ENCODE measurements around the gene PHACTR4. TPM values are rescaled to one million over a fixed set of nuclear protein-coding genes. Genes with fewer than 3 reads are reported as not detected.

Gene PHACTR4
- total and polyA plus RNA-seq, 2 of the 4 experiments (the other 2 are of a cell fraction): 7.5 to 15.0 TPM

DNA sequence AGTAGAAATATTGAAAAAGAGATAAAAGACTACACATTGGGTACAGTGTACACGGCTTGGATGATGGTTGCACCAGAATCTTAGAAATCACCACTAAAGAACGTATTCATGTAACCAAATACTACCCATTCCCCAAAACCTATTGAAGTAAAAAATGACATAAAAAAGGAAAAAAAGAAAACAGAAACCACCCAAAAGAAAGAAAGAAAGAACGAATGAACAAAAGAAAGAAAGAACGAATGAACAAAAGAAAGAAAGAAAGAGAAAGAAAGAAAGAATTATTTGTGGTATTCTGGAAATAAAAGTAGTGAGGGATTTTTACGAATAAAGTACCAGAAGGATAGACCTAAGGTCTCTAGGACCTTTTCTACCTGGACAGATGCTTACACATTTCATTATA lies 42.1 kb downstream of the PHACTR4 start:
- DNase-seq (no peak), ATAC-seq (ENCODE audit: low read depth) (no peak)
- Histone ChIP-seq H4K91ac (ENCODE audit: insufficient read depth, low read depth, low read length) (no peak overlapping the region), H3K27me3 (ENCODE audit: control insufficient read depth, insufficient read depth, low read length) (no peaks in the 10 kb centered on the region), H3K14ac (replicated peaks; ENCODE audit: low read depth, low read length) (no peak overlapping the region), H4K8ac (ENCODE audit: low read depth in 2 of 2, low read length in 2 of 2) (no peak overlapping the region), H2AFZ (replicated peaks; ENCODE audit: low read length, poor library complexity) (no peak overlapping the region), H3K23ac (ENCODE audit: low read depth, low read length) (no peak overlapping the region), H3K9me1 (ENCODE audit: insufficient read depth, low read length) (no peaks in the 10 kb centered on the region), H3K4me3 (ENCODE audit: insufficient read depth, low read depth, low read length) (no peak overlapping the region), H3K4me1 (ENCODE audit: control insufficient read depth, insufficient read depth, low read length) (no peaks in the 10 kb centered on the region), H3K36me3 (ENCODE audit: control insufficient read depth, insufficient read depth, low read length) (0 out of 2 replicates have a peak, but pooled peaks cover 2% of the 10 kb centered on the region), H2AK5ac (ENCODE audit: low read depth, low read length) (no peak overlapping the region), H2AK9ac (replicated peaks; ENCODE audit: low read depth, low read length, poor library complexity) (no peak overlapping the region), H3K9me3 (ENCODE audit: control insufficient read depth, insufficient read depth, low read length) (no peaks in the 10 kb centered on the region), H2BK5ac (ENCODE audit: low read depth, low read length, poor library complexity, severe bottlenecking) (no peak overlapping the region), H4K20me1 (ENCODE audit: insufficient read depth, low read length) (peaks cover 2% of the 10 kb centered on the region; the same call in 1 of the 2 replicates), H4K5ac (ENCODE audit: low read depth, low read length) (no peak overlapping the region), H3K56ac (ENCODE audit: extremely low read depth, insufficient read depth, low read length) (no peak overlapping the region), H3K18ac (ENCODE audit: low read depth, low read length) (no peak overlapping the region), H2BK15ac (ENCODE audit: low read depth, low read length) (no peak overlapping the region), H3K4ac (ENCODE audit: low read depth, low read length) (no peak overlapping the region), H2BK120ac (ENCODE audit: low read depth, low read length) (no peak overlapping the region), H3K27ac (ENCODE audit: insufficient read depth, low read length) (no peak overlapping the region), H3K9ac (ENCODE audit: low read depth, low read length) (no peak overlapping the region), H3K4me2 (ENCODE audit: low read depth, low read length) (no peak overlapping the region), H3K79me1 (ENCODE audit: low read depth in 1 of 2, low read length in 2 of 2) (peaks cover 16 to 21% of the 10 kb centered on the region in 2 experiments; a peak in 3 of 4 replicates), H2BK20ac (ENCODE audit: low read depth, low read length) (no peak overlapping the region)
- intact Hi-C loops (cut with micrococcal nuclease) (loop anchor here (10.0 kb wide), 1 partner anchor 73 kb away; no protein-coding TSS in a partner anchor), dilution Hi-C loops (cut with HindIII; ENCODE audit: low sequenced_read_pairs, unreplicated experiment) (no loop called here), in situ Hi-C loops (cut with MboI; ENCODE audit: low sequenced_read_pairs) (no loop called here)
- ChIA-PET POLR2A (ENCODE audit: unreplicated experiment) (no interaction called here), CTCF (interaction anchor here (0.6 kb wide), 2 partner anchors 15 to 82 kb away, joined by 3 to 5 read pairs; no protein-coding TSS in a partner anchor)
- no CpG with 5 or more reads among the region's 5 CpGs for WGBS, 2 experiments (ENCODE audit: extremely low coverage in 2 of 2, insufficient read length in 1 of 2)
- TF ChIP-seq RAD21 (IDR thresholded peaks at IDR 0.05; ENCODE audit: low read length) (no peak), CTCF (conservative IDR thresholded peaks at IDR 0.05; ENCODE audit: low read depth, low read length) (no peak), SMC3 (IDR thresholded peaks at IDR 0.05; ENCODE audit: low read depth, low read length) (no peak), USF2 (IDR thresholded peaks at IDR 0.05; ENCODE audit: low read depth, low read length) (no peak), MAZ (IDR thresholded peaks at IDR 0.05; ENCODE audit: borderline replicate concordance, low read depth, low read length) (no peak)
- BruUV-seq (replicated peaks): no TSS peak
